B cell (primary cell): ENCODE measurements around the gene ARPP19. TPM values are rescaled to one million over a fixed set of nuclear protein-coding genes. Genes with fewer than 3 reads are reported as not detected.

Experiments used
- ATAC-seq: fragments of 200-7000 bp; cut with Tn5 transposase; one replicate; pipeline ENCODE4 v1.10.0; 2021; ENCODE audit warnings: low read depth, mild to moderate bottlenecking, moderate number of reproducible peaks, moderate library complexity
- CTCF ChIA-PET: fragments of 350-600 bp; sonication (Branson Sonifier 250); formaldehyde crosslinking; loops from one replicate; lab custom pipeline; 2021; ENCODE audit warnings: antibody characterized with exemption, inconsistent platforms; lab: Charles Lee
- POLR2A ChIA-PET: fragments of 350-600 bp; sonication (Branson Sonifier 250); formaldehyde crosslinking; loops from one replicate; lab custom pipeline; 2021; ENCODE audit warnings: antibody characterized with exemption; lab: Charles Lee
- DNase-seq: peaks from one replicate; pipeline ENCODE4 v3.0.0; 2013
- H2AFZ ChIP-seq: 2 replicates; pipeline ENCODE4 v1.6.1; 2012; ENCODE audit warnings: mild to moderate bottlenecking, low read depth, low read length; ENCODE audit not compliant: insufficient read depth, poor library complexity, severe bottlenecking
- H3K27ac ChIP-seq, 2 donors: 1 replicate in 1 of 2; 2 replicates in 1 of 2; pipeline ENCODE4 v1.5.1; 2012 to 2013; ENCODE audit warnings: low read length in 2 of 2, mild to moderate bottlenecking in 2 of 2, moderate library complexity in 1 of 2
- H3K27me3 ChIP-seq, 4 experiments: fragments of 200-600 bp in 1 of 4; sonication (generic) in 1 of 4; replicated peaks in 1 of 4; 1 replicate in 2 of 4; 2 replicates in 2 of 4; pipeline versions ENCODE4 v1.6.1 to v1.7.0; 2013 to 2016; ENCODE audit warnings: low read length in 3 of 4, mild to moderate bottlenecking in 2 of 4, mixed read lengths in 1 of 4, moderate library complexity in 1 of 4; ENCODE audit not compliant: insufficient read depth in 4 of 4, control insufficient read depth in 3 of 4; ENCODE audit errors: control extremely low read depth in 1 of 4
- H3K36me3 ChIP-seq, 2 experiments: replicated peaks in 1 of 2; 1 replicate in 1 of 2; 2 replicates in 1 of 2; pipeline versions ENCODE4 v1.6.1 to v1.7.1; 2013; ENCODE audit warnings: low read length in 1 of 2; ENCODE audit not compliant: insufficient read depth in 2 of 2, control insufficient read depth in 1 of 2; ENCODE audit errors: control extremely low read depth in 1 of 2, extremely low read depth in 1 of 2
- H3K4me1 ChIP-seq, 2 donors: fragments of 200-600 bp in 1 of 2; sonication (generic) in 1 of 2; 1 replicate in 1 of 2; 2 replicates in 1 of 2; pipeline versions ENCODE4 v1.5.1 to v1.6.1; 2013 to 2017; ENCODE audit warnings: low read length in 2 of 2; ENCODE audit not compliant: control insufficient read depth in 2 of 2, insufficient read depth in 2 of 2
- H3K4me2 ChIP-seq: replicated peaks from 2 replicates; pipeline ENCODE3; 2012; ENCODE audit warnings: mild to moderate bottlenecking, low read depth, low read length; ENCODE audit not compliant: poor library complexity, severe bottlenecking
- H3K4me3 ChIP-seq, 5 experiments: fragments of 200-600 bp in 1 of 5; sonication (generic) in 1 of 5; 1 replicate in 3 of 5; 2 replicates in 2 of 5; pipeline versions ENCODE4 v1.5.1 to v1.7.0; 2011 to 2016; ENCODE audit warnings: low read length in 4 of 5, mild to moderate bottlenecking in 4 of 5, low read depth in 2 of 5, control low read depth in 1 of 5, moderate library complexity in 1 of 5; ENCODE audit not compliant: insufficient read depth in 1 of 5; ENCODE audit errors: control extremely low read depth in 1 of 5, extremely low read depth in 1 of 5
- H3K79me2 ChIP-seq: fragments of 200-600 bp; sonication (generic); one replicate; pipeline ENCODE4 v1.6.0; 2016; ENCODE audit warnings: low read length; ENCODE audit not compliant: control insufficient read depth, insufficient read depth
- H3K9ac ChIP-seq: fragments of 200-600 bp; sonication (generic); 2 replicates; pipeline ENCODE4 v1.6.1; 2017; ENCODE audit warnings: mild to moderate bottlenecking, low read length, moderate library complexity
- H3K9me3 ChIP-seq, 3 donors: one replicate each; pipeline versions ENCODE4 v1.6.1 to v1.7.1; 2013; ENCODE audit warnings: low read length in 2 of 3; ENCODE audit not compliant: control insufficient read depth in 2 of 3, insufficient read depth in 1 of 3; ENCODE audit errors: control extremely low read depth in 1 of 3
- H4K20me1 ChIP-seq: 2 replicates; pipeline ENCODE4 v1.6.0; 2012; ENCODE audit warnings: mild to moderate bottlenecking, low read length; ENCODE audit not compliant: insufficient read depth, control insufficient read depth, poor library complexity, severe bottlenecking
- H3K27ac Mint-ChIP-seq: one replicate; pipeline ENCODE4 v1.8.0; 2021; ENCODE audit warnings: mixed read lengths
- H3K27me3 Mint-ChIP-seq: one replicate; pipeline ENCODE4 v1.8.0; 2021; ENCODE audit warnings: mixed read lengths
- H3K4me1 Mint-ChIP-seq: one replicate; pipeline ENCODE4 v1.8.0; 2021; ENCODE audit warnings: mixed read lengths
- H3K4me3 Mint-ChIP-seq: one replicate; pipeline ENCODE4 v1.8.0; 2021; ENCODE audit warnings: mixed read lengths
- H3K9me3 Mint-ChIP-seq: one replicate; pipeline ENCODE4 v1.8.0; 2022; ENCODE audit warnings: mixed read lengths; ENCODE audit not compliant: insufficient read depth
- CTCF ChIP-seq: fragments of 200-600 bp; IDR thresholded peaks from one replicate; pipeline ENCODE4 v1.8.0; 2022; ENCODE audit warnings: antibody characterized with exemption, mild to moderate bottlenecking
- EZH2 ChIP-seq: IDR thresholded peaks from 2 replicates; pipeline ENCODE4 v1.6.1; 2012; ENCODE audit warnings: borderline replicate concordance, low read depth, mild to moderate bottlenecking, moderate library complexity, low read length; ENCODE audit not compliant: insufficient read depth, poor library complexity, severe bottlenecking
- WGBS: methylation state at CpG from one replicate; pipeline ENCODE4 v1.1.5; 2013; ENCODE audit warnings: missing lambda C conversion rate; ENCODE audit not compliant: insufficient coverage; 5-methylcytosine and 5-hydroxymethylcytosine counted together
- intact Hi-C: fragments of 100-400 bp; cut with micrococcal nuclease; formaldehyde crosslinking; loops from one replicate; pipeline ENCODE4 v1.10.0; 2022
- polyA plus RNA-seq: library from polyadenylated mRNA; depleted of rRNA; stranded (reverse); fragments of >200 nt; gene quantifications from 2 replicates; pipeline ENCODE4 v1.2.3, GENCODE V29; 2012
- total RNA-seq, 2 donors: library from RNA; stranded (reverse); fragments of 120-200 nt in 1 of 2; gene quantifications; 1 replicate in 1 of 2; 2 replicates in 1 of 2; pipeline versions ENCODE4 v1.2.3 to v1.2.4, GENCODE V29; 2013 to 2022

Gene ARPP19
- total and polyA plus RNA-seq, 2 donors (not counting 1 experiment from before 2014, with no cell fraction given), result 22.0 to 147 TPM

- H3K4me3 Mint-ChIP-seq, result no peak overlapping the region
- Histone ChIP-seq H3K9ac (no peak overlapping the region), H3K4me1 (peaks cover 4 to 5% of the 10 kb centered on the region in 2 donors), H3K4me2 (no peak overlapping the region), H3K27me3 (no peaks in the 10 kb centered on the region), H3K79me2 (no peaks in the 10 kb centered on the region), H3K4me3 (no peak overlapping the region), H3K27ac (no peak overlapping the region), H3K36me3 (peaks cover 13 to 79% of the 10 kb centered on the region in 2 experiments), H3K9me3 (no peaks in the 10 kb centered on the region), H4K20me1 (no peaks in the 10 kb centered on the region), H2AFZ (no peak overlapping the region)
- no peak for ATAC-seq
- intact Hi-C loops, result loop anchor here (5.0 to 10.0 kb wide), 2 partner anchors 128 to 355 kb away; no protein-coding TSS in a partner anchor
- peaks cover 18% of the 10 kb centered on the region for H3K4me1 Mint-ChIP-seq
- TF ChIP-seq CTCF (no peak), EZH2 (no peak)
- no peaks in the 10 kb centered on the region for H3K9me3 Mint-ChIP-seq
- ChIA-PET CTCF (no interaction called here), POLR2A (no interaction called here)
- 95% methylated on average over 4 of the region's 5 CpGs for WGBS
- no peak overlapping the region for H3K27ac Mint-ChIP-seq
- H3K27me3 Mint-ChIP-seq, result no peaks in the 10 kb centered on the region
- no peak for DNase-seq
Measured at GRCh38 chr15:52609593-52609992, 40.8 kb upstream of the ARPP19 start.

GRCh38 chr15:52584414-52584813 lies 15.6 kb upstream of the ARPP19 start:
- no peak overlapping the region for H3K4me2 ChIP-seq
- TF ChIP-seq EZH2, result no peak
- TF ChIP-seq CTCF, result no peak
- H3K4me3 Mint-ChIP-seq, result no peak overlapping the region
- no peak for ATAC-seq
- no peaks in the 10 kb centered on the region for H3K79me2 ChIP-seq
- no peak overlapping the region for H3K9ac ChIP-seq
- peaks cover 5 to 67% of the 10 kb centered on the region in 2 experiments for H3K36me3 ChIP-seq
- ChIA-PET CTCF (no interaction called here), POLR2A (no interaction called here)
- no peak overlapping the region for H3K4me3 ChIP-seq
- H3K27ac Mint-ChIP-seq, result no peak overlapping the region
- H4K20me1 ChIP-seq, result no peaks in the 10 kb centered on the region
- intact Hi-C loops, result no loop called here
- no peaks in the 10 kb centered on the region for H3K9me3 Mint-ChIP-seq
- no peaks in the 10 kb centered on the region for H3K4me1 Mint-ChIP-seq
- H3K27ac ChIP-seq, result no peak overlapping the region
- no peaks in the 10 kb centered on the region for H3K27me3 Mint-ChIP-seq
- no peaks in the 10 kb centered on the region for H3K9me3 ChIP-seq
- no peak for DNase-seq
- no peak overlapping the region for H2AFZ ChIP-seq
- no peaks in the 10 kb centered on the region for H3K27me3 ChIP-seq
- WGBS, result no CpG with 5 or more reads among the region's 7 CpGs
- no peaks in the 10 kb centered on the region for H3K4me1 ChIP-seq
